CD4-positive, CD25-positive, alpha-beta regulatory T cell (primary cell): ENCODE results near the gene CRYGB. TPM values are rescaled to one million over a fixed set of nuclear protein-coding genes. Genes with fewer than 3 reads are reported as not detected.

ENCODE experiments used
- ATAC-seq, 2 donors: fragments of 150-1000 bp; cut with Tn5 transposase; one replicate each; pipeline ENCODE4 v1.10.0; 2021; ENCODE audit warnings: low read depth in 2 of 2, moderate number of reproducible peaks in 2 of 2, moderate library complexity in 1 of 2
- DNase-seq, 3 donors: peaks; one replicate each; pipeline versions ENCODE4 v3.0.0 to v3.0.0-alpha.2; 2012 to 2022; ENCODE audit warnings: mixed read lengths in 1 of 3
- H3K27ac ChIP-seq: one replicate; pipeline ENCODE4 v1.7.0; 2013; ENCODE audit warnings: mild to moderate bottlenecking, low read length; ENCODE audit not compliant: insufficient read depth, poor library complexity, severe bottlenecking
- H3K27me3 ChIP-seq: one replicate; pipeline ENCODE4 v1.7.0; 2013; ENCODE audit warnings: low read length; ENCODE audit not compliant: control insufficient read depth, insufficient read depth
- H3K36me3 ChIP-seq: one replicate; pipeline ENCODE4 v1.7.0; 2013; ENCODE audit warnings: mild to moderate bottlenecking, low read length, moderate library complexity; ENCODE audit not compliant: control insufficient read depth, insufficient read depth
- H3K4me1 ChIP-seq: 2 replicates; pipeline ENCODE4 v1.7.0; 2013; ENCODE audit warnings: mild to moderate bottlenecking, low read length; ENCODE audit not compliant: insufficient read depth, control insufficient read depth, poor library complexity, severe bottlenecking
- H3K4me3 ChIP-seq: one replicate; pipeline ENCODE4 v1.7.0; 2013; ENCODE audit warnings: low read depth, mild to moderate bottlenecking, low read length, moderate library complexity
- H3K9me3 ChIP-seq, 2 experiments: 1 replicate in 1 of 2; 2 replicates in 1 of 2; pipeline ENCODE4 v1.7.0; 2013; ENCODE audit warnings: low read length in 2 of 2, mild to moderate bottlenecking in 1 of 2, moderate library complexity in 1 of 2; ENCODE audit not compliant: control insufficient read depth in 2 of 2
- H3K27ac Mint-ChIP-seq, 3 donors: one replicate each; pipeline ENCODE4 v1.8.0; 2020 to 2022; ENCODE audit warnings: mild to moderate bottlenecking in 3 of 3, mixed read lengths in 3 of 3, moderate library complexity in 2 of 3
- H3K27me3 Mint-ChIP-seq: one replicate; pipeline ENCODE4 v1.8.0; 2022; ENCODE audit warnings: mild to moderate bottlenecking, mixed read lengths
- H3K36me3 Mint-ChIP-seq: one replicate; pipeline ENCODE4 v1.8.0; 2020; ENCODE audit warnings: mixed read lengths
- H3K4me1 Mint-ChIP-seq, 4 donors: one replicate each; pipeline ENCODE4 v1.8.0; 2020 to 2022; ENCODE audit warnings: mixed read lengths in 4 of 4, mild to moderate bottlenecking in 1 of 4
- H3K4me3 Mint-ChIP-seq, 4 donors: one replicate each; pipeline ENCODE4 v1.8.0; 2020 to 2022; ENCODE audit warnings: mild to moderate bottlenecking in 4 of 4, mixed read lengths in 4 of 4, moderate library complexity in 3 of 4
- H3K9me3 Mint-ChIP-seq, 7 donors: one replicate each; pipeline ENCODE4 v1.8.0; 2020 to 2022; ENCODE audit warnings: mixed read lengths in 7 of 7, mild to moderate bottlenecking in 3 of 7, moderate library complexity in 2 of 7
- polyA plus RNA-seq, 4 donors: library from polyadenylated mRNA; unstranded; fragments of 300-500 nt; fragmentation: Illumina TruSeq; gene quantifications; one replicate each; pipeline ENCODE4 v1.2.3, GENCODE V29; 2021
- total RNA-seq: library from RNA; stranded (reverse); gene quantifications from one replicate; pipeline ENCODE4 v1.2.3, GENCODE V29; 2022

CRYGB gene
- total and polyA plus RNA-seq, 5 donors from 2014 or later = not detected

DNA sequence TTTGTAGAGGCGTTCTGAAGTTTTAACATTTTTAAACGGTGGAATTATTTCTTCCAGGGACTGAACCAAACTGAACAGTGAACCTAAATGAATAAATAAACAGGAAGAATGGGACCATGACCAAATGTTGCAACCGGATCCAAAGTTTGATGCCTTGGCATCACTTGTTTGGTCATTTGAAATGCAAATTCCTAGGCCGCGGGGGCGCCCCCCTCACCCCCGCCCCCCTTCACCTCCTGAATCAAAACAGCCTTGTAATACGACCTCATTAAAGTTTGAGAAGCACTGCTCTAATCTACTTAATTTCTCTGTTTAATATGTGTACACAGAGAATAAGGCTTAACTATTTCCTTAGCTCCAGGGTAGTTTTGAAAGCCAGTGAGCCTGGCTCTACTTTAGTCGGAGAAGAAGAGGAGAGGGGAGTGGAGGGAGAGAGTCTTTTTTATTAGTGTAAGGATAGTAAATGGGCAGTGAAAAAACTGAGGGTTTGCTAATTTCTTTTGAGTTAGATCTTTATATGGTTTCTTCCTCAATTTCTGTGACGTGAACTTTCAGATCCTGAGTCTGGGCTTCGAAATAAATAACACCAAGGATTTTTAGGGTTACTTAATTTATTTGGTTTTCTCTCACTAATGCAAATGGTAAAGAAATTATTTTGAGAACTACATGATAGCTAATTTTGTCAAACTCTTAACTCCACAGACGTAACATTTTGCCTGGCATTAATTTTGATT is 38.2 kb upstream of the CRYGB start:
- no peak for ATAC-seq
- H3K36me3 Mint-ChIP-seq = no peaks in the 10 kb centered on the region
- DNase-seq = no peak
- peaks cover 27% of the 10 kb centered on the region for H3K27me3 Mint-ChIP-seq
- H3K27me3 ChIP-seq = no peaks in the 10 kb centered on the region
- no peaks in the 10 kb centered on the region for H3K4me1 ChIP-seq
- peaks cover 0 to 8% (median 0%) of the 10 kb centered on the region in 4 donors for H3K4me1 Mint-ChIP-seq
- H3K9me3 ChIP-seq = no peaks in the 10 kb centered on the region
- H3K27ac Mint-ChIP-seq = no peak overlapping the region
- no peak overlapping the region for H3K4me3 Mint-ChIP-seq
- H3K36me3 ChIP-seq = no peaks in the 10 kb centered on the region
- H3K4me3 ChIP-seq = no peak overlapping the region
- no peaks in the 10 kb centered on the region for H3K9me3 Mint-ChIP-seq
- no peak overlapping the region for H3K27ac ChIP-seq

GRCh38 chr2:208183526-208183925 is 37.6 kb upstream of the CRYGB start:
- Mint-ChIP-seq H3K4me1 (peaks cover 0 to 8% (median 0%) of the 10 kb centered on the region in 4 donors), H3K9me3 (no peaks in the 10 kb centered on the region), H3K4me3 (no peak overlapping the region), H3K27ac (no peak overlapping the region), H3K27me3 (peaks cover 27% of the 10 kb centered on the region), H3K36me3 (no peaks in the 10 kb centered on the region)
- Histone ChIP-seq H3K36me3 (no peaks in the 10 kb centered on the region), H3K4me3 (no peak overlapping the region), H3K4me1 (no peaks in the 10 kb centered on the region), H3K27ac (no peak overlapping the region), H3K27me3 (no peaks in the 10 kb centered on the region), H3K9me3 (no peaks in the 10 kb centered on the region)
- no peak for DNase-seq
- no peak for ATAC-seq

DNA sequence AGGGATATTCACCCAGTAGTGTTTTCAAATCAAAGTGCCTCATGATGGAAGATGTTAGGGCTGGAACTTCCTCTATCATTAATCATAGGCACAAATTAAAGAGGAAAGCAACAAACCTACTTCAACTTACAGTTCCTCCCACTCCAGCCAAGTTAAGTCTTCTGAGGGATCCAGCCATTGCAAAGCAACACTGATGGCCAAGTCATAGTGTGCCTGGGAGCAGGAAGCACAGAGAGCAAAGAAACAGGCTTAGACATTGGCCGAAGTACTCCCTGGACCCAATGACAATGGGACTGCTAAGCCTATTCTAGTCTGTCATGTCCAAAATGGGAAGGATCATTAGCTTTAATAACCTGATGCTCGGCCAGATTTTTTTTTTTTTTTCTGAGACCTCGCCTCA is 36.9 kb upstream of the CRYGB start:
- H3K27me3 Mint-ChIP-seq = peaks cover 27% of the 10 kb centered on the region
- H3K9me3 Mint-ChIP-seq = no peaks in the 10 kb centered on the region

GRCh38 chr2:208179028-208179609 is 33.2 kb upstream of the CRYGB start:
- Histone ChIP-seq H3K36me3 (no peaks in the 10 kb centered on the region), H3K4me1 (no peaks in the 10 kb centered on the region), H3K9me3 (no peaks in the 10 kb centered on the region), H3K4me3 (no peak overlapping the region), H3K27ac (no peak overlapping the region), H3K27me3 (no peaks in the 10 kb centered on the region)
- H3K27me3 Mint-ChIP-seq = peaks cover 10% of the 10 kb centered on the region
- H3K36me3 Mint-ChIP-seq = no peaks in the 10 kb centered on the region
- no peak overlapping the region for H3K4me3 Mint-ChIP-seq
- ATAC-seq = no peak
- DNase-seq = no peak
- H3K9me3 Mint-ChIP-seq = no peaks in the 10 kb centered on the region
- no peak overlapping the region for H3K27ac Mint-ChIP-seq
- H3K4me1 Mint-ChIP-seq = peaks cover 0 to 4% (median 2%) of the 10 kb centered on the region in 4 donors

More for the DNA sequence above, 36.9 kb upstream of the CRYGB start:
- ATAC-seq (no peak), DNase-seq (no peak)
- Histone ChIP-seq H3K4me1 (no peaks in the 10 kb centered on the region), H3K9me3 (no peaks in the 10 kb centered on the region), H3K36me3 (no peaks in the 10 kb centered on the region), H3K27me3 (no peaks in the 10 kb centered on the region), H3K4me3 (no peak overlapping the region), H3K27ac (no peak overlapping the region)
- peaks cover 0 to 8% (median 0%) of the 10 kb centered on the region in 4 donors for H3K4me1 Mint-ChIP-seq
- H3K36me3 Mint-ChIP-seq = no peaks in the 10 kb centered on the region
- H3K27ac Mint-ChIP-seq = no peak overlapping the region
- no peak overlapping the region for H3K4me3 Mint-ChIP-seq

DNA sequence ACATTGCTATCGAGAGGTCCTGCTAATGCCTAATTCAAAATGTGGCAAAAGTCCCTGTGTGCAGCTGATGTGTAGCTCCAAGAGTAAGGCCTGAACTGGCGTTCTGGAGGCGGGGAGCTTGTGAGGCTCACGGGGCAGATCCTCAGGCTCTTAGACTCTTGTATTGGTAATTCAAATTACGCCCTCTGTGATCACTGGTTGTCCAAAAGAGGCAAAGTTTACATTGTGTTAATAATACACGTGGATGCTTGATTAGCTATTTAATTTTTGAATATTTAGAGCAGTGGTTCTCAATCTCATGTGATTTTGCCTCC is 29.8 kb upstream of the CRYGB start:
- peaks cover 0 to 4% (median 2%) of the 10 kb centered on the region in 4 donors for H3K4me1 Mint-ChIP-seq
- peaks cover 6% of the 10 kb centered on the region for H3K27me3 Mint-ChIP-seq
- no peak overlapping the region for H3K4me3 Mint-ChIP-seq

DNA sequence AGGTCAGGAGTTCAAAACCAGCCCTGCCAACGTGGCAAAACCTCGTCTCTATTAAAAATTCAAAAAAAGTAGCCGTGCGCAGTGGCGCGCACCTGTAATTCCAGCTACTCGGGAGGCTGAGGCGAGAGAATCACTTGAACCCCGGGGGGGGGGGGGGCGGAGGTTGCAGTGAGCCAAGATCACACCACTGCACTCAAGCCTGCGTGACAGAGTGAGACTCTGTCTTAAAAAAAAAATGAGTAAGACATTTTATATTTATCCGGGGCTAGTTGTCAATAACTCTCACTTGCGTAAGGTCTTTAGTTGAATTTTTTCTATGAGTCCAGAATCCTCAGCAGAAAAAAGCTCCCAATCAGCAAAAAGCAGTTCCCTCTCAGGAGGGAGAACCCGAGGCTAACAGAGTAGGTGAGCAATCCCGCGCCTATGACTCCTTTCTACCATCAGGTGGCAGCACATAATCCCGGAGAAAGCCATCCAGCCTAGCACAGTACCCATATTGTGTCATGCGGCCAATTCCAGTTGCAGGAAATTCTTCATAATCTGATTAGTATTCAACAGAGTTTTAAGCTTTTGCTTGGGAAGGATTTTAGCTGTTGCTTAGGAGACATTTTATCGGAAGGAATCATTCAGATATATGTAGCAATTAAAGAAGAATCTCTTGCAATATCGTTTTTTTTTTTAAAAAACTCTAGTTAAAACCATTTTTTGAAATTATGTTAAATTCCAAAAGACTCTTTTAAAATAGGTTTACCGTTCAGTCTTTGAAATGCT is 29.3 kb upstream of the CRYGB start:
- Histone ChIP-seq H3K36me3 (no peaks in the 10 kb centered on the region), H3K27ac (no peak overlapping the region), H3K4me3 (no peak overlapping the region), H3K4me1 (no peaks in the 10 kb centered on the region), H3K9me3 (no peaks in the 10 kb centered on the region), H3K27me3 (peaks cover 7% of the 10 kb centered on the region)
- Mint-ChIP-seq H3K36me3 (no peaks in the 10 kb centered on the region), H3K27ac (no peak overlapping the region), H3K9me3 (no peaks in the 10 kb centered on the region), H3K4me1 (peaks cover 0 to 4% (median 2%) of the 10 kb centered on the region in 4 donors), H3K27me3 (peaks cover 11% of the 10 kb centered on the region), H3K4me3 (no peak overlapping the region)
- peak; percentile 17 to 53 (median 44) for DNase-seq
- ATAC-seq = peak; percentile 82 to 87

More for the DNA sequence above, 29.8 kb upstream of the CRYGB start:
- no peak overlapping the region for H3K4me3 ChIP-seq
- no peak overlapping the region for H3K27ac ChIP-seq
- no peaks in the 10 kb centered on the region for H3K9me3 Mint-ChIP-seq
- peaks cover 5% of the 10 kb centered on the region for H3K27me3 ChIP-seq
- H3K9me3 ChIP-seq = no peaks in the 10 kb centered on the region
- no peak for DNase-seq
- H3K27ac Mint-ChIP-seq = no peak overlapping the region
- no peak for ATAC-seq
- no peaks in the 10 kb centered on the region for H3K4me1 ChIP-seq
- no peaks in the 10 kb centered on the region for H3K36me3 Mint-ChIP-seq
- H3K36me3 ChIP-seq = no peaks in the 10 kb centered on the region

DNA sequence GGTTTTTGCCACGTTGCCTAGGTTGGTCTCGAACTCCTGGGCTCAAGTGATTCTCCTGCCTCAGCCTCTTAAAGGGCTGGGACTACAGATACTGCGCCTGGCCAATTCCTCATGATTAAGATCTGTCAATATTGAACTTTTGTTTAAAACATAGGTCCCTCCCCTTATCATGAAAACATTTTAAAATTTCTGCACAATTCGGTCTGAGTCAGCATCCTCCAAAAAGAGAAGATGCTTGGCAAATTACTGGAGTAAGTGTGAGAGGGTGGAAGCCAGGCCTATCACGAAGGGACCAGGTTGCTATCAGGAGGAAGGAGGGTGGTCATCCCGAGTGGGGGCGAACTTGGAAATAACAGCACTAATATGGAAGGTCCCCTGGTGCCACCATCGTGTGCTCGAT is 28.2 kb upstream of the CRYGB start:
- Mint-ChIP-seq H3K27ac (no peak overlapping the region), H3K4me1 (peaks cover 0 to 4% (median 2%) of the 10 kb centered on the region in 4 donors), H3K9me3 (no peaks in the 10 kb centered on the region), H3K36me3 (no peaks in the 10 kb centered on the region), H3K4me3 (no peak overlapping the region), H3K27me3 (peaks cover 15% of the 10 kb centered on the region)
- Histone ChIP-seq H3K27me3 (peaks cover 7% of the 10 kb centered on the region), H3K4me3 (no peak overlapping the region), H3K4me1 (no peaks in the 10 kb centered on the region), H3K27ac (no peak overlapping the region), H3K36me3 (no peaks in the 10 kb centered on the region), H3K9me3 (no peaks in the 10 kb centered on the region)
- no peak for DNase-seq
- ATAC-seq = no peak
